ENCODE results near the gene CC2D2B. TPM values are rescaled to one million over a fixed set of nuclear protein-coding genes. Genes with fewer than 3 reads are reported as not detected.
A peak's percentile ranks its signal among the peaks of the same experiment; 100 is the strongest.

CC2D2B gene
- total and polyA plus RNA-seq, 2 of the 13 experiments (the other 11 are each of a cell fraction or from before 2014, with no cell fraction given), result 0.20 TPM; not detected in 1

DNA sequence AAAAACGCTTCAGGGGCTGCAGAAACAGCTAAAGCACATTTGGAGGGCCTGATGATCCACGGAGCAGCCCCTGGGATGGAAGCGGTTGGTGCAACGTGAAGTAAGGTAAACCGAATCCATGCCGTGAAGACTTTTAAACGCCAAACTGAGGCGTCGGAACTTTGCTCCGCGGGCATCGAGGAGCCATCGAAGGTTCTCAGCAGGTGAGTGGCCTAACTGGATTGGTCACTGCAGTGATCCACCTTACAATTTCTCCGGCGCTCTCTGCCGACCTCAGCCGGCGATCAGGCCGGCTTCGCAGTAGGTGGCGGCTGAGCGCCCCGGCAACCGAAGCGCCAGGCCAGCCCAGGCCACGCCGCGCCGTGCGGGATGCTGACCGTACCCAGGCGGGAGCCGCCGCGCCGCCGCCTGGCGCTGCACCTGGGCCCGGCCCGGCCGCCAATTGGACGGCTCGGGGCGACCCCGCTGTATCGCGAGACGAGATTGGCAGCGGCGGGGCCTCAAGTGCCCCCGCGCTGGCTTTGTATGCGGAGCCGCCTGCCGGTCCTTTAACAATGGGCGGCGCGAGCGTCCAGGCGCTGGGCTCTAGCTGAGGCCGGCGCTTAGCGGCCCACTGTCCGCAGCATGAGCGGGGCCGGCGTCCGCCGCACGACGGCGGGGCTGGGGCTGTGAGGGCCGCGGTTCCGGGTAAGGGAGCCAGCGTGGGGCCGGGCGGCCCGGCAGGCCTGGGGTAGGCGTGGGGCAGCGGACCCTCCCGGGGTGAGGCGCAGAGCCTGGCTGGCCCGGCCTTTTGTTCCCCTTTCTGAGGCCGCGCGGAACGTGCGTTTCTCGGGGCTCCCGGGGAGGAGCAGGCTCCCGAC is 135.5 kb downstream of the CC2D2B start, which contains the start of gene CCNJ (continued):
- TF ChIP-seq, protein P1, sequence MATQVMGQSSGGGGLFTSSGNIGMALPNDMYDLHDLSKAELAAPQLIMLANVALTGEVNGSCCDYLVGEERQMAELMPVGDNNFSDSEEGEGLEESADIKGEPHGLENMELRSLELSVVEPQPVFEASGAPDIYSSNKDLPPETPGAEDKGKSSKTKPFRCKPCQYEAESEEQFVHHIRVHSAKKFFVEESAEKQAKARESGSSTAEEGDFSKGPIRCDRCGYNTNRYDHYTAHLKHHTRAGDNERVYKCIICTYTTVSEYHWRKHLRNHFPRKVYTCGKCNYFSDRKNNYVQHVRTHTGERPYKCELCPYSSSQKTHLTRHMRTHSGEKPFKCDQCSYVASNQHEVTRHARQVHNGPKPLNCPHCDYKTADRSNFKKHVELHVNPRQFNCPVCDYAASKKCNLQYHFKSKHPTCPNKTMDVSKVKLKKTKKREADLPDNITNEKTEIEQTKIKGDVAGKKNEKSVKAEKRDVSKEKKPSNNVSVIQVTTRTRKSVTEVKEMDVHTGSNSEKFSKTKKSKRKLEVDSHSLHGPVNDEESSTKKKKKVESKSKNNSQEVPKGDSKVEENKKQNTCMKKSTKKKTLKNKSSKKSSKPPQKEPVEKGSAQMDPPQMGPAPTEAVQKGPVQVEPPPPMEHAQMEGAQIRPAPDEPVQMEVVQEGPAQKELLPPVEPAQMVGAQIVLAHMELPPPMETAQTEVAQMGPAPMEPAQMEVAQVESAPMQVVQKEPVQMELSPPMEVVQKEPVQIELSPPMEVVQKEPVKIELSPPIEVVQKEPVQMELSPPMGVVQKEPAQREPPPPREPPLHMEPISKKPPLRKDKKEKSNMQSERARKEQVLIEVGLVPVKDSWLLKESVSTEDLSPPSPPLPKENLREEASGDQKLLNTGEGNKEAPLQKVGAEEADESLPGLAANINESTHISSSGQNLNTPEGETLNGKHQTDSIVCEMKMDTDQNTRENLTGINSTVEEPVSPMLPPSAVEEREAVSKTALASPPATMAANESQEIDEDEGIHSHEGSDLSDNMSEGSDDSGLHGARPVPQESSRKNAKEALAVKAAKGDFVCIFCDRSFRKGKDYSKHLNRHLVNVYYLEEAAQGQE (IDR thresholded peaks at IDR 0.05; ENCODE audit: borderline replicate concordance in 1 of 2, low read depth in 1 of 2, low read length in 2 of 2), result peak in 1 of 2 experiments; percentile 8; a peak in 1 of 4 replicates
- no peak for TF ChIP-seq CHD4 (IDR thresholded peaks at IDR 0.05; ENCODE audit: borderline replicate concordance, low read length)
- TF ChIP-seq HOXA5 (CRISPR knock-in tag; IDR thresholded peaks at IDR 0.05), result 0 out of 2 replicates have a peak, but pooled peaks have one; percentile 43
- no peak for TF ChIP-seq CEBPG (CRISPR knock-in tag; IDR thresholded peaks at IDR 0.05)
- no peak for TF ChIP-seq ONECUT2 (CRISPR knock-in tag; IDR thresholded peaks at IDR 0.05)
- TF ChIP-seq, protein P2, sequence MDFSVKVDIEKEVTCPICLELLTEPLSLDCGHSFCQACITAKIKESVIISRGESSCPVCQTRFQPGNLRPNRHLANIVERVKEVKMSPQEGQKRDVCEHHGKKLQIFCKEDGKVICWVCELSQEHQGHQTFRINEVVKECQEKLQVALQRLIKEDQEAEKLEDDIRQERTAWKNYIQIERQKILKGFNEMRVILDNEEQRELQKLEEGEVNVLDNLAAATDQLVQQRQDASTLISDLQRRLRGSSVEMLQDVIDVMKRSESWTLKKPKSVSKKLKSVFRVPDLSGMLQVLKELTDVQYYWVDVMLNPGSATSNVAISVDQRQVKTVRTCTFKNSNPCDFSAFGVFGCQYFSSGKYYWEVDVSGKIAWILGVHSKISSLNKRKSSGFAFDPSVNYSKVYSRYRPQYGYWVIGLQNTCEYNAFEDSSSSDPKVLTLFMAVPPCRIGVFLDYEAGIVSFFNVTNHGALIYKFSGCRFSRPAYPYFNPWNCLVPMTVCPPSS (IDR thresholded peaks at IDR 0.05), result no peak
- peak; percentile 54 for TF ChIP-seq RAD21 (CRISPR knock-in tag; IDR thresholded peaks at IDR 0.05)
- peak; percentile 40; the same call in 1 of the 2 replicates for TF ChIP-seq ERF (CRISPR knock-in tag; IDR thresholded peaks at IDR 0.05)
- TF ChIP-seq ZSCAN20 (CRISPR knock-in tag; IDR thresholded peaks at IDR 0.05; ENCODE audit: borderline replicate concordance), result peak; percentile 79
- TF ChIP-seq TCF7 (IDR thresholded peaks at IDR 0.05; ENCODE audit: low read depth), result no peak
- TF ChIP-seq, protein P3, sequence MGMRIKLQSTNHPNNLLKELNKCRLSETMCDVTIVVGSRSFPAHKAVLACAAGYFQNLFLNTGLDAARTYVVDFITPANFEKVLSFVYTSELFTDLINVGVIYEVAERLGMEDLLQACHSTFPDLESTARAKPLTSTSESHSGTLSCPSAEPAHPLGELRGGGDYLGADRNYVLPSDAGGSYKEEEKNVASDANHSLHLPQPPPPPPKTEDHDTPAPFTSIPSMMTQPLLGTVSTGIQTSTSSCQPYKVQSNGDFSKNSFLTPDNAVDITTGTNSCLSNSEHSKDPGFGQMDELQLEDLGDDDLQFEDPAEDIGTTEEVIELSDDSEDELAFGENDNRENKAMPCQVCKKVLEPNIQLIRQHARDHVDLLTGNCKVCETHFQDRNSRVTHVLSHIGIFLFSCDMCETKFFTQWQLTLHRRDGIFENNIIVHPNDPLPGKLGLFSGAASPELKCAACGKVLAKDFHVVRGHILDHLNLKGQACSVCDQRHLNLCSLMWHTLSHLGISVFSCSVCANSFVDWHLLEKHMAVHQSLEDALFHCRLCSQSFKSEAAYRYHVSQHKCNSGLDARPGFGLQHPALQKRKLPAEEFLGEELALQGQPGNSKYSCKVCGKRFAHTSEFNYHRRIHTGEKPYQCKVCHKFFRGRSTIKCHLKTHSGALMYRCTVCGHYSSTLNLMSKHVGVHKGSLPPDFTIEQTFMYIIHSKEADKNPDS (CRISPR knock-in tag; IDR thresholded peaks at IDR 0.05), result peak; percentile 22; the same call in 1 of the 2 replicates
- TF ChIP-seq CCDC6 (CRISPR knock-in tag; IDR thresholded peaks at IDR 0.05), result peak; percentile 98
- TF ChIP-seq, protein P4, sequence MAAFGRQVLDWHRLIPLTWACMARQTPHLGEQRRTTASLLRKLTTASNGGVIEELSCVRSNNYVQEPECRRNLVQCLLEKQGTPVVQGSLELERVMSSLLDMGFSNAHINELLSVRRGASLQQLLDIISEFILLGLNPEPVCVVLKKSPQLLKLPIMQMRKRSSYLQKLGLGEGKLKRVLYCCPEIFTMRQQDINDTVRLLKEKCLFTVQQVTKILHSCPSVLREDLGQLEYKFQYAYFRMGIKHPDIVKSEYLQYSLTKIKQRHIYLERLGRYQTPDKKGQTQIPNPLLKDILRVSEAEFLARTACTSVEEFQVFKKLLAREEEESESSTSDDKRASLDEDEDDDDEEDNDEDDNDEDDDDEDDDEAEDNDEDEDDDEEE (CRISPR knock-in tag; IDR thresholded peaks at IDR 0.05), result peak; percentile 81; the same call in 1 of the 2 replicates
- no peak for TF ChIP-seq NR1H2 (CRISPR knock-in tag; IDR thresholded peaks at IDR 0.05; ENCODE audit: borderline replicate concordance, low read depth)
- TF ChIP-seq, protein P5, sequence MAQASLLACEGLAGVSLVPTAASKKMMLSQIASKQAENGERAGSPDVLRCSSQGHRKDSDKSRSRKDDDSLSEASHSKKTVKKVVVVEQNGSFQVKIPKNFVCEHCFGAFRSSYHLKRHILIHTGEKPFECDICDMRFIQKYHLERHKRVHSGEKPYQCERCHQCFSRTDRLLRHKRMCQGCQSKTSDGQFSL (CRISPR knock-in tag; IDR thresholded peaks at IDR 0.05), result no peak
- TF ChIP-seq ZNF432 (CRISPR knock-in tag; IDR thresholded peaks at IDR 0.05; ENCODE audit: borderline replicate concordance), result no peak
- no peak for TF ChIP-seq SP140L (CRISPR knock-in tag; IDR thresholded peaks at IDR 0.05; ENCODE audit: borderline replicate concordance)
- TF ChIP-seq, protein P6, sequence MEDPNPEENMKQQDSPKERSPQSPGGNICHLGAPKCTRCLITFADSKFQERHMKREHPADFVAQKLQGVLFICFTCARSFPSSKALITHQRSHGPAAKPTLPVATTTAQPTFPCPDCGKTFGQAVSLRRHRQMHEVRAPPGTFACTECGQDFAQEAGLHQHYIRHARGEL (CRISPR knock-in tag; IDR thresholded peaks at IDR 0.05), result peak; percentile 18; the same call in 1 of the 2 replicates
- no peak for TF ChIP-seq ZNF7 (CRISPR knock-in tag; IDR thresholded peaks at IDR 0.05)
- TF ChIP-seq ETV5 (CRISPR knock-in tag; IDR thresholded peaks at IDR 0.05; ENCODE audit: borderline replicate concordance), result no peak
- peak; percentile 87 for TF ChIP-seq AGO2 (optimal IDR thresholded peaks at IDR 0.05; ENCODE audit: low read depth, low read length)
